GM12878 (cell line): Measurements from ENCODE around the gene ACADVL. TPM values are rescaled to one million over a fixed set of nuclear protein-coding genes. Genes with fewer than 3 reads are reported as not detected.
A peak's percentile ranks its signal among the peaks of the same experiment; 100 is the strongest.

Experiments used
- ATAC-seq: fragments of 200-7000 bp; cut with Tn5 transposase; 3 replicates; pipeline ENCODE4 v1.9.1; 2020; ENCODE audit warnings: mild to moderate bottlenecking, moderate library complexity
- BruUV-seq: library from RNA; stranded (reverse); fragments of 400-500 nt; replicated peaks from 2 replicates; lab custom pipeline; 2021; lab: Mats Ljungman, UMichigan
- CTCF ChIA-PET: fragments of 300-600 bp; sonication (Branson Sonifier 250); formaldehyde crosslinking; extraction: SDS; loops from one replicate; lab custom pipeline; 2021; ENCODE audit warnings: inconsistent platforms; lab: Yijun Ruan, JAX
- POLR2A ChIA-PET: fragments of 350-600 bp; formaldehyde crosslinking; extraction: SDS; loops from one replicate; lab custom pipeline; 2021; ENCODE audit warnings: inconsistent platforms; lab: Charles Lee
- RAD21 ChIA-PET: fragments of 300-600 bp; sonication (Branson Sonifier 250); formaldehyde crosslinking; loops from one replicate; lab custom pipeline; 2023; ENCODE audit warnings: antibody characterized with exemption; ENCODE audit not compliant: unreplicated experiment; lab: Charles Lee
- SMC1A ChIA-PET: fragments of 300-600 bp; sonication (Branson Sonifier 250); formaldehyde crosslinking; loops from one replicate; lab custom pipeline; 2023; ENCODE audit not compliant: unreplicated experiment, uncharacterized antibody; lab: Charles Lee
- DNase-seq: peaks from one replicate; pipeline ENCODE4 v3.0.0-alpha.2; 2011; ENCODE audit warnings: low read depth, low spot score
- FAIRE-seq: peaks from 3 replicates; lab custom pipeline; 2011; peaks lifted over from hg19 to GRCh38; lab: Jason Lieb, UNC
- H2AFZ ChIP-seq: 2 replicates; pipeline ENCODE4 v1.6.0; 2011; ENCODE audit warnings: low read depth, low read length, control low read depth; ENCODE audit not compliant: control insufficient read depth
- H3K27ac ChIP-seq: 2 replicates; pipeline ENCODE4 v1.5.1; 2011; ENCODE audit warnings: control low read depth; ENCODE audit not compliant: control insufficient read depth, insufficient read depth
- H3K27me3 ChIP-seq, 2 experiments: replicated peaks in 1 of 2; 2 replicates each; pipeline versions ENCODE4 v1.6.0 to v1.6.1; 2011; ENCODE audit warnings: low read length in 1 of 2; ENCODE audit not compliant: control insufficient read depth in 2 of 2, insufficient read depth in 2 of 2
- H3K36me3 ChIP-seq, 2 experiments: 2 replicates each; pipeline ENCODE4 v1.5.1; 2011; ENCODE audit warnings: low read length in 1 of 2; ENCODE audit not compliant: control insufficient read depth in 2 of 2, insufficient read depth in 2 of 2
- H3K4me1 ChIP-seq: 2 replicates; pipeline ENCODE4 v1.6.1; 2011; ENCODE audit warnings: mild to moderate bottlenecking, low read length, moderate library complexity, mixed read lengths; ENCODE audit not compliant: control insufficient read depth, insufficient read depth
- H3K4me2 ChIP-seq: 2 replicates; pipeline ENCODE4 v1.6.0; 2011; ENCODE audit warnings: control low read depth; ENCODE audit not compliant: control insufficient read depth, insufficient read depth
- H3K4me3 ChIP-seq: fragments of 200-600 bp; sonication (generic); 2 replicates; pipeline ENCODE4 v1.5.1; 2016
- H3K79me2 ChIP-seq: 2 replicates; pipeline ENCODE4 v1.6.0; 2011; ENCODE audit warnings: low read length; ENCODE audit not compliant: control insufficient read depth, insufficient read depth
- H3K9ac ChIP-seq: 2 replicates; pipeline ENCODE4 v1.8.0; 2011; ENCODE audit warnings: low read length, control low read depth, mixed read lengths; ENCODE audit not compliant: control insufficient read depth, insufficient read depth
- H3K9me3 ChIP-seq: replicated peaks from 3 replicates; pipeline ENCODE4 v1.5.1; 2011; ENCODE audit warnings: mild to moderate bottlenecking, low read length; ENCODE audit not compliant: control insufficient read depth, insufficient read depth
- H4K20me1 ChIP-seq: 2 replicates; pipeline ENCODE4 v1.6.0; 2011; ENCODE audit not compliant: control insufficient read depth, insufficient read depth
- BACH1 ChIP-seq: fragments of 450-650 bp; IDR thresholded peaks from 2 replicates; pipeline ENCODE4 v1.6.1; 2017; ENCODE audit warnings: mild to moderate bottlenecking, borderline replicate concordance
- CEBPB ChIP-seq, 2 experiments: fragments of 150-350 bp in 1 of 2; IDR thresholded peaks; 2 replicates each; pipeline ENCODE4 v1.6.1; 2012 to 2014; ENCODE audit warnings: low read depth in 2 of 2, low read length in 2 of 2, borderline replicate concordance in 1 of 2, inconsistent platforms in 1 of 2
- EZH2 ChIP-seq: IDR thresholded peaks from 2 replicates; pipeline ENCODE4 v1.6.1; 2012; ENCODE audit warnings: low read depth, mild to moderate bottlenecking, control low read depth, inconsistent platforms, low read length, borderline replicate concordance; ENCODE audit not compliant: control insufficient read depth
- GABPA ChIP-seq: IDR thresholded peaks from 2 replicates; pipeline ENCODE4 v1.6.1; 2014; ENCODE audit warnings: antibody characterized with exemption, low read depth, mild to moderate bottlenecking, inconsistent platforms
- KLF5 ChIP-seq: fragments of 450-650 bp; IDR thresholded peaks from 2 replicates; pipeline ENCODE4 v1.6.1; 2014; ENCODE audit warnings: mild to moderate bottlenecking; ENCODE audit not compliant: partially characterized antibody
- NR2C2 ChIP-seq: IDR thresholded peaks from 2 replicates; pipeline ENCODE4 v1.6.1; 2011; ENCODE audit warnings: borderline replicate concordance, low read depth; ENCODE audit not compliant: control insufficient read depth, insufficient read length
- RAD51 ChIP-seq: fragments of 450-650 bp; IDR thresholded peaks from 2 replicates; pipeline ENCODE4 v1.6.1; 2016; ENCODE audit warnings: moderate library complexity, mild to moderate bottlenecking, inconsistent platforms
- STAT3 ChIP-seq: IDR thresholded peaks from 2 replicates; pipeline ENCODE4 v1.6.1; 2011; ENCODE audit warnings: low read depth, low read length, improper control_type of control experiment
- WRNIP1 ChIP-seq: IDR thresholded peaks from 2 replicates; pipeline ENCODE4 v1.6.1; 2011; ENCODE audit warnings: low read depth, low read length, improper control_type of control experiment, borderline replicate concordance
- YBX1 ChIP-seq: fragments of 450-650 bp; IDR thresholded peaks from 2 replicates; pipeline ENCODE4 v1.6.1; 2016; ENCODE audit warnings: antibody characterized with exemption
- ZBTB4 ChIP-seq: fragments of 450-650 bp; formaldehyde crosslinking; IDR thresholded peaks from 2 replicates; pipeline ENCODE4 v1.4.0; 2022; ENCODE audit warnings: mild to moderate bottlenecking, moderate library complexity
- ZNF217 ChIP-seq: fragments of 450-650 bp; IDR thresholded peaks from 2 replicates; pipeline ENCODE4 v1.6.1; 2017; ENCODE audit warnings: antibody characterized with exemption, mild to moderate bottlenecking
- ZNF274 ChIP-seq: IDR thresholded peaks from one replicate; pipeline ENCODE4 v1.8.0; 2011; ENCODE audit not compliant: insufficient read length, insufficient read depth
- WGBS: methylation state at CpG from one replicate; pipeline ENCODE4 v1.1.6; 2016; ENCODE audit warnings: low lambda C conversion rate; ENCODE audit not compliant: insufficient replicate concordance, insufficient coverage; ENCODE audit errors: missing lambda C conversion rate; 5-methylcytosine and 5-hydroxymethylcytosine counted together
- in situ Hi-C: fragments of 300-500 bp; cut with MboI; formaldehyde crosslinking; loops from 9 replicates; pipeline ENCODE4 v1.14.3; 2018; ENCODE audit warnings: mixed read lengths
- intact Hi-C: fragments of 100-400 bp; cut with micrococcal nuclease; formaldehyde crosslinking; loops from one replicate; pipeline ENCODE4 v1.14.2; 2022; ENCODE audit not compliant: unreplicated experiment
- polyA plus RNA-seq, 11 experiments: library from polyadenylated mRNA; depleted of rRNA in 4 of 11; unstranded in 6 of 11; stranded (reverse) in 5 of 11; fragments of >200 nt; fragmentation: Nextera tagmentation in 4 of 11; fragmentation: Illumina TruSeq in 1 of 11; extraction: Ambion mirVana in 4 of 11; extraction: Trizol in 1 of 11; gene quantifications; 1 replicate in 1 of 11; 2 replicates in 10 of 11; pipeline versions ENCODE4 v1.2.1 to v1.2.3, GENCODE V29; 2011 to 2016; ENCODE audit warnings: inconsistent platforms in 2 of 11, missing spikeins in 2 of 11, low read depth in 1 of 11
- total RNA-seq, 4 experiments: library from RNA; depleted of rRNA in 3 of 4; stranded (reverse); fragments of >200 nt in 3 of 4; fragmentation: Illumina TruSeq in 1 of 4; extraction: Trizol in 1 of 4; gene quantifications; 2 replicates each; pipeline versions ENCODE4 v1.2.1 to v1.2.3, GENCODE V29; 2013 to 2021
- TF ChIP-seq, protein P1 (sequence below): IDR thresholded peaks from 2 replicates; pipeline ENCODE4 v1.6.1; 2011; ENCODE audit warnings: borderline replicate concordance, low read depth, mild to moderate bottlenecking, moderate library complexity, mixed read lengths, low read length; ENCODE audit not compliant: insufficient read depth; ENCODE audit errors: extremely low read length
- TF ChIP-seq, protein P2 (sequence below): fragments of 450-650 bp; IDR thresholded peaks from 2 replicates; pipeline ENCODE4 v1.6.1; 2017; ENCODE audit warnings: mild to moderate bottlenecking
- TF ChIP-seq, protein P3 (sequence below): fragments of 450-650 bp; IDR thresholded peaks from 2 replicates; pipeline ENCODE4 v1.6.1; 2017; ENCODE audit warnings: low read depth, mild to moderate bottlenecking, moderate library complexity

ACADVL gene
- total and polyA plus RNA-seq, 10 of the 15 experiments (the other 5 are each of a cell fraction or from before 2014, with no cell fraction given): 25.4 to 232 (median 180) TPM

- intact Hi-C loops (loop anchor here (1.0 to 5.0 kb wide), 4 partner anchors 9 to 83 kb away; partner anchors contain the start of genes ELP5 and PHF23), in situ Hi-C loops (no loop called here)
- Histone ChIP-seq H3K4me3 (peak overlapping the region; percentile 72; the same call in 1 of the 2 replicates), H3K27me3 (no peaks in the 10 kb centered on the region), H3K36me3 (no peaks in the 10 kb centered on the region), H3K27ac (no peak overlapping the region; the same call in 1 of the 2 replicates), H3K79me2 (no peaks in the 10 kb centered on the region), H3K4me2 (peak overlapping the region; percentile 89), H3K9me3 (no peaks in the 10 kb centered on the region), H3K9ac (no peak overlapping the region), H4K20me1 (no peaks in the 10 kb centered on the region), H2AFZ (peak overlapping the region; percentile 13), H3K4me1 (peaks cover 18% of the 10 kb centered on the region)
- FAIRE-seq (no peak), DNase-seq (no peak), ATAC-seq (peak; percentile 3)
- BruUV-seq: no TSS peak
- ChIA-PET SMC1A (interaction anchor here (1.6 kb wide), 1 partner anchor 37 kb away, joined by 4 read pairs; the partner anchor contains the start of gene CTDNEP1), CTCF (interaction anchor here (0.8 to 1.9 kb wide), 7 partner anchors 26 to 210 kb away, joined by 3 to 7 read pairs (median 4); partner anchors contain the start of gene ACAP1), RAD21 (interaction anchor here (0.7 to 0.9 kb wide), 4 partner anchors 36 to 297 kb away, joined by 3 to 4 read pairs (median 3); no protein-coding TSS in a partner anchor), POLR2A (interaction anchor here (0.6 to 2.6 kb wide), 5 partner anchors 20 to 474 kb away, joined by 3 to 7 read pairs (median 3); partner anchors contain the start of genes DVL2 and WRAP53)
- WGBS: 4% methylated on average over 15 of the region's 15 CpGs
- TF ChIP-seq NR2C2 (no peak), CEBPB (IDR thresholded peaks at IDR 0.05; ENCODE audit: borderline replicate concordance in 1 of 2, low read depth in 2 of 2, low read length in 2 of 2) (no peak), ZBTB4 (CRISPR knock-in tag) (no peak), WRNIP1 (no peak), BACH1 (no peak), ZNF217 (no peak), RAD51 (no peak), YBX1 (no peak), GABPA (no peak), ZNF274 (no peak), STAT3 (no peak), KLF5 (no peak), EZH2 (no peak)
- TF ChIP-seq, protein P1, sequence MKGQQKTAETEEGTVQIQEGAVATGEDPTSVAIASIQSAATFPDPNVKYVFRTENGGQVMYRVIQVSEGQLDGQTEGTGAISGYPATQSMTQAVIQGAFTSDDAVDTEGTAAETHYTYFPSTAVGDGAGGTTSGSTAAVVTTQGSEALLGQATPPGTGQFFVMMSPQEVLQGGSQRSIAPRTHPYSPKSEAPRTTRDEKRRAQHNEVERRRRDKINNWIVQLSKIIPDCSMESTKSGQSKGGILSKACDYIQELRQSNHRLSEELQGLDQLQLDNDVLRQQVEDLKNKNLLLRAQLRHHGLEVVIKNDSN: no peak
- TF ChIP-seq, protein P2, sequence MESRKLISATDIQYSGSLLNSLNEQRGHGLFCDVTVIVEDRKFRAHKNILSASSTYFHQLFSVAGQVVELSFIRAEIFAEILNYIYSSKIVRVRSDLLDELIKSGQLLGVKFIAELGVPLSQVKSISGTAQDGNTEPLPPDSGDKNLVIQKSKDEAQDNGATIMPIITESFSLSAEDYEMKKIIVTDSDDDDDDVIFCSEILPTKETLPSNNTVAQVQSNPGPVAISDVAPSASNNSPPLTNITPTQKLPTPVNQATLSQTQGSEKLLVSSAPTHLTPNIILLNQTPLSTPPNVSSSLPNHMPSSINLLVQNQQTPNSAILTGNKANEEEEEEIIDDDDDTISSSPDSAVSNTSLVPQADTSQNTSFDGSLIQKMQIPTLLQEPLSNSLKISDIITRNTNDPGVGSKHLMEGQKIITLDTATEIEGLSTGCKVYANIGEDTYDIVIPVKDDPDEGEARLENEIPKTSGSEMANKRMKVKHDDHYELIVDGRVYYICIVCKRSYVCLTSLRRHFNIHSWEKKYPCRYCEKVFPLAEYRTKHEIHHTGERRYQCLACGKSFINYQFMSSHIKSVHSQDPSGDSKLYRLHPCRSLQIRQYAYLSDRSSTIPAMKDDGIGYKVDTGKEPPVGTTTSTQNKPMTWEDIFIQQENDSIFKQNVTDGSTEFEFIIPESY: no peak
- TF ChIP-seq, protein P3, sequence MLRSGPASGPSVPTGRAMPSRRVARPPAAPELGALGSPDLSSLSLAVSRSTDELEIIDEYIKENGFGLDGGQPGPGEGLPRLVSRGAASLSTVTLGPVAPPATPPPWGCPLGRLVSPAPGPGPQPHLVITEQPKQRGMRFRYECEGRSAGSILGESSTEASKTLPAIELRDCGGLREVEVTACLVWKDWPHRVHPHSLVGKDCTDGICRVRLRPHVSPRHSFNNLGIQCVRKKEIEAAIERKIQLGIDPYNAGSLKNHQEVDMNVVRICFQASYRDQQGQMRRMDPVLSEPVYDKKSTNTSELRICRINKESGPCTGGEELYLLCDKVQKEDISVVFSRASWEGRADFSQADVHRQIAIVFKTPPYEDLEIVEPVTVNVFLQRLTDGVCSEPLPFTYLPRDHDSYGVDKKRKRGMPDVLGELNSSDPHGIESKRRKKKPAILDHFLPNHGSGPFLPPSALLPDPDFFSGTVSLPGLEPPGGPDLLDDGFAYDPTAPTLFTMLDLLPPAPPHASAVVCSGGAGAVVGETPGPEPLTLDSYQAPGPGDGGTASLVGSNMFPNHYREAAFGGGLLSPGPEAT: no peak
Observed at GRCh38 chr17:7213895-7214299, 5.8 kb upstream of the ACADVL start.
